ENCODE data around the gene CPT1B.
"Not testable (repeated sequence)": the region's sequence is repeated elsewhere in the genome, so short reads cannot be mapped to it uniquely, and the experiment has no call there.

The CPT1B gene

GRCh38 chr22:50544078-50544745 is 34.0 kb downstream of the CPT1B start:
- no peak for DNase-seq

GRCh38 chr22:50542416-50542927 is 35.8 kb downstream of the CPT1B start:
- no peak for DNase-seq

DNA sequence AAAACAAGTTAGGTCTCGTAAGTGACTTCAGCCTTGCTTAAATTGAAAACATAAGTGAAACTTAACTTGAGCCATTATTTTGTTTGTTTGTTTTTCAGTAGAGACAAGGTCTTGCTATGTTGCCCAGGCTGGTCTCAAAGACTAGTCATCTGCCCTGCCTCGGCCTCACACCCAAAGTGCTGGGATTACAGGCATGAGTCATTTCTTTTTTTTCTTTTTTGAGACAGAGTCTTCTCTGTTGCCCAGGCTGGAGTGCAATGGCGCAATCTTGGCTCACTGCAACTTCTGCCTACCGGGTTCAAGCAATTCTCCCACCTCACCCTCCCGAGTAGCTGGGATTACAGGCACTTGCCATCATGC is 36.6 kb downstream of the CPT1B start:
- DNase-seq: not testable (repeated sequence)

- no peak for DNase-seq
Observed at GRCh38 chr22:50540381-50540780, 37.8 kb downstream of the CPT1B start.

DNA sequence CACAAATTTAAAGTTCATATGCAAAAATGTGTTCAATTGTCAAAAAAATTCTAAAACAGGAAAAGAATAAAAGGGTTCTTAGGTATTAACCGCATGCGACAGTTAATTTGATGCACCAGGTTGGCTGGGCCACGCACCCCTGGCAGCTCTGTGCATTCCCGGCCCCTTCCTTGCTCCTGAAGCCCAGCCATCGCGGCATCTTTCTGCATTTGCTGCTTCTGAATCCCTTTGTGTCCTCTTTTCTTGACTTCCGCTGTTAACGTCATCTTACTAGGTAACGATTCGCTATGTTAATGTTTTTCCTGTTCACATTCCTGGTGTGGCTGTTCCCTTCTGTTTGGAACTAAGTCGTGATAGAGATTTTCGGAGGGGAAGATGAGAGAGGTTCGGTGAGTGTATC is 40.5 kb downstream of the CPT1B start:
- no peak for DNase-seq

GRCh38 chr22:50536226-50536625 is 42.0 kb downstream of the CPT1B start:
- DNase-seq: no peak

DNA sequence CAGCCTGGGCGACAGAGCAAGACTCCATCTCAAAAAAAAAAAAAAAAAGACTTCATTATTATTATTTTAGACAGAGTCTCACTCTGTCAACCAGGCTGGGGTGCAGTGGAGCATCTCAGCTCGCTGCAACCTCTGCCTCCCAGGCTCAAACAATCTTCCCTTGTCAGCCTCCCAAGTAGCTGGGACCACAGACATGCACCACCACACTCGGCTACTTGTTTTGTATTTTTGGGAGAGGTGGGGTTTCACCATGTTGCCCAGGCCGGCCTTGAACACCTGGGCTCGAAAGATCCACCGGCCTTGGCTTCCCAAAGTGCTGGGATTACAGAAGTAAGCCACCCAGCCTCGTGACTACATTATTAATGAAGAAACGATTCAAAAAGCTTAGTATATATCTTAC is 43.1 kb downstream of the CPT1B start:
- DNase-seq: no peak

DNA sequence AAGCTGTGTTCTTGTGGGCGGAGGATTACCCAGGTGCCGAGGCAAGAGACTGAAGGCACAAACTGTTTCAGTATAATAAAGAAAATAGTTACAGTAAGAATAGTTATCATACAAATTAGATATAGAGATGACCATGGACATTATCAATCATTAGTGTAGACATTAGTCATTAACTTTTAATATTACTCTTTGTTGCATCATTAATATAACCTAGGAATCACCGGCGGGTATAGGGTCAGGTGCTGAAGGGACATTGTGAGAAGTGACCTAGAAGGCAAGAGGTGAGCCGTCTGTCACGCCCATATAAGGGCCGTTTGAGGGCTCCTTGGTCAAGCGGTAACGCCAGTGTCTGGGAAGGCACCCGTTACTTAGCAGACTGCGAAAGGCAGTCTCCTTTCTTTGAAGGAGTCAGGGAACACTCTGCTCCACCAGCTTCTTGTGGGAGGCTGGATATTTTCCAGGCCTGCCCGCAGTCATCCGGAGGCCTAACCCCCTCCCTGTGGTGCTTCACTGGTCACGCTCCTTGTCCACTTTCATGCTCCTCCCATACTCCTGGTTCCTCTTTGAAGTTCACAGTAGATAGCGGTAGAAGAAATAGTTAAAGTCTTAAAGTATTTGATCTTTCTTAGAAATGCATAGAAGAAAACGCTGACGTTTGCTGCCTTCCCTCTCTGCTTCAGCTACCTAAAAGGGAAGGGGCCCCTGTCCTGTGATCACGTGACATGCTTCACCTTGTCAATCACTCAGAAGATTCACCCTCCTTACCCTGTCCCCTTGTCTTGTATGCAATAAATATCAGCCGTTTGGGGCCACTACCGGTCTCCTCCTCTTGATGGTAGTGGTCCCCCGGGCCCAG is 44.1 kb downstream of the CPT1B start:
- not testable (repeated sequence) for DNase-seq

DNA sequence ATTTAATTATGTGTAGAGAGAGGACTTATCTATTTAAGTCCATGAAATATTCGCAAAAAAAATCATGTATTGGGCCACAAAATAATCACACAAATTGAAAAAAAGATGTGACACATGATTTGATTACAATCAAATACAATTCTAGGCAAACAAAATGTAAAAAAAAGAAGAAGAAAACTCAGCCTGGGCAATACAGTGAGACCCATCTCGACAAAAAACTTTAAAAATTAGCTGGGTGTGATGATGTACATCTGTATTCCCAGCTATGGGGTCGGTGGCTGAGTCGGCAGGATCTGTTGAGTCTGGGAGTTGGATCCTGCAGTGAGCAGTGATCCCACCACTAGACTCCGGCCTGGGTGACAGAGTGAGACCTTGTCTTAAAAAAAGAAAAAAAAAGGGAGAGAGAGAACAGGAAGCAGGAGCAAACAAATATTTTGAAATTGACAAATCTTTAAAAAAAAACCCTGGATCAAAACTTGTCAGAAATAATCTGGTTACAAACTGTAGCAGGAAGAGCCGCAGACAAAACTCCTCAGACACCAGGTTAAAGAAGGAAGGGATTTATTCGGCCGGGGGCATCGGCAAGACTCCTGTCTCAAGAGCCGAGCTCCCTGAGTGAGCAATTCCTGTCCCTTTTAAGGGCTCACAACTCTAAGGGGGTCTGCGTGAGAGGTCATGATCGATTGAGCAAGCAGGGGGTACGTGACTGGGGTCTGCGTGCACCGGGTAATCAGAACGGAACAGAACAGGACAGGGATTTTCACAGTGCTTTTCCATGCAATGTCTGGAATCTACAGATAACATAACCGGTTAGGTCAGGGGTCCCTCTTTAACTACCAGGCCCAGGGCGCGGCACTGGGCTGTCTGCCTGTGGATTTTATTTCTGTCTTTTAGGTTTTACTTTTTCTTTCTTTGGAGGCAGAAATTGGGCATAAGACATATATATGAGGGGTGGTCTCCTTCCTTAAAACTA is 45.1 kb downstream of the CPT1B start:
- no peak for DNase-seq

DNA sequence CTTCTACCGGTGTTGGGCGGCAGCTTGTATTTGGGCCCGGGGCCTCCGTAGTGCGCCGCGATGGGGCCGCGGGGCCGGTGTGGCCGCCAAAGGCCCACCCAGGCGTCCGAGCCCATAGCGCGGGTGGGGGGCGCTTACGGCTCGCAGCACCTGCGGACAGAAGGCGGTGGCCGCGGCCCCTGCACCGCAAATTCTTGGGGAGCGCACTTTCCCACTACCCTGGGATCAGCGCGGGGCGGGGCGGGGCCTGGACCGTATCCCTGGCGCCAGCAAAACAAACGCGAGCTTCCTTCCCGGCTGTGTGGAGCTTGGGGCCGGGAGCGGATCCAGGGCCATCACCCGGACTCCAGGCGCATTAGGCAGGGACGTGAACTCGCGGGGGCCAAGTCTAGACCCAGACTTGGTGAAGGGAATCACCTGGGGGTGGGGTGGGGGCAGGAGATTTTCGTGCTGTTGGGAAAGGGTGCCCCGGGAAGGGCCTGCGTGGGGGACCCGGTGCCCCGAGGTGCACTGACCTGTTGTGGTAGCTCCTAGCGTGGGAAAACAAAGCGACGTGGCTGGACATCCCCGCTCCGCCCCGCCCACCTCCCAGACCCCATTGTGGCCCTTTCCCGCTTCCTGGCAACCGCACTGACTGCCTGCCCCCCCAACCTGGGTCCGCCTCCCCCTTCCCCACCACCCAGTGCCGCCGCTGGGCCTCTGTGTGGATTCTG is 46.1 kb downstream of the CPT1B start:
- no peak for DNase-seq

DNA sequence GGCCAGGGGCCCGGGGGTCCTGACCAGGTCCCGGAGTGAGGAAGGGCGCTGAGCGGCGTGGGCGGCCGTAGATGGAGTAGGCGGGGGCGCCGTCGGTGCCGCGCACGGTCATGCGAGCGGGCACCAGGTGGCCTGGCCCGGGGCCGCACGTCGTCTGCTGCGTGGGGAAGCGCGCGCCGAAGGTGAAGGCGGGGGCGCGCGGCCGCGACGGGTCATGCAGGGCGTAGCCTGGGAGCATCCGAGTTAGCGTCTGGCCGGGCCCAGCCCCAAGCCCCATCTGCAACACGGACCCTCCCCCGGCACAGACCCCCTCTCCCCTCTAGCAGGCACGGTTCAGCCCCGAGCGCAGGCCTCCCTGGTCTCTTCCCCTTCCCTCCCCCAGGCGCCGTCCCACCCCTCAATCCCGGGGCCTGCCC is 46.7 kb downstream of the CPT1B start:
- DNase-seq: no peak

- DNase-seq: peak; percentile 59
Observed at GRCh38 chr22:50530877-50531545, 47.2 kb downstream of the CPT1B start.

- no peak for DNase-seq
Observed at GRCh38 chr22:50530580-50530876, 47.7 kb downstream of the CPT1B start.

DNA sequence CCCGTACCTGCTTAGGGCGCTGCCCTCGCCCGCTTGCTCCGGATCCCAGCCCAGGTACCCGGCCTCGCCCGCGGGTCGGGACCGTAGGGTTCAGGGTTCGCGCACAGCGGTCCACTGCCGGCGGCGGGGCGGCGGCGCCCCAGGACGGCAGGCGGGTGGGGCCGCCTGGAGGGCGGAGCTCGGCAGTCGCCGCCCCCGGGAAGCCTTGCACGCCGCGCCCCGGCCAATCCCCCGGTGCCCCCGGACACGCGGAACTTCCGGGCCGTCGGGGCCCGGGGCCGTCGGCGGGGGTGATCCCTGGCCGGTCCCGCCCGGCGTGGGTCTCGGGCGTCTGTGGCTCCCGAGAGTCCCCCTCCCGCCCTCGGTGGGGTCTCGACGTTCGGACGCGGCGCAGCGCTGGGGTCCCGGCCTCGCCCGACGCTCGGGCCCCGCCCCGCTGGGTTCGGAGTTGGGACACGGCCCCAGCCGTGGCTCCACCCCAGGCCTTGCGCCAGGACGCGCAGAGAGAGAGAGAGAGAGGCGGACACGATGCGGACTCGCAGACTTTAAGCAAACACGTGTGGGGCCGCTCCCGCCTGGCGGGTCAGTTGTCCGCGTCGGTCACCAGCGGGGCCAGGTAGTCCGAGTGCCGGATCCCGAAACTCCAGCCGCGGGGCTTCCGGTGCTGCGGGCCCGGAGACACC is 48.2 kb downstream of the CPT1B start, which contains the start of gene TYMP:
TSS of gene TYMP (minus strand) at position 116 of the 683 bp plus-strand sequence. CDS start 303 bp downstream, outside the sequence.
- DNase-seq: no peak

- no peak for DNase-seq
Observed at GRCh38 chr22:50529416-50529896, 48.8 kb downstream of the CPT1B start.

DNA sequence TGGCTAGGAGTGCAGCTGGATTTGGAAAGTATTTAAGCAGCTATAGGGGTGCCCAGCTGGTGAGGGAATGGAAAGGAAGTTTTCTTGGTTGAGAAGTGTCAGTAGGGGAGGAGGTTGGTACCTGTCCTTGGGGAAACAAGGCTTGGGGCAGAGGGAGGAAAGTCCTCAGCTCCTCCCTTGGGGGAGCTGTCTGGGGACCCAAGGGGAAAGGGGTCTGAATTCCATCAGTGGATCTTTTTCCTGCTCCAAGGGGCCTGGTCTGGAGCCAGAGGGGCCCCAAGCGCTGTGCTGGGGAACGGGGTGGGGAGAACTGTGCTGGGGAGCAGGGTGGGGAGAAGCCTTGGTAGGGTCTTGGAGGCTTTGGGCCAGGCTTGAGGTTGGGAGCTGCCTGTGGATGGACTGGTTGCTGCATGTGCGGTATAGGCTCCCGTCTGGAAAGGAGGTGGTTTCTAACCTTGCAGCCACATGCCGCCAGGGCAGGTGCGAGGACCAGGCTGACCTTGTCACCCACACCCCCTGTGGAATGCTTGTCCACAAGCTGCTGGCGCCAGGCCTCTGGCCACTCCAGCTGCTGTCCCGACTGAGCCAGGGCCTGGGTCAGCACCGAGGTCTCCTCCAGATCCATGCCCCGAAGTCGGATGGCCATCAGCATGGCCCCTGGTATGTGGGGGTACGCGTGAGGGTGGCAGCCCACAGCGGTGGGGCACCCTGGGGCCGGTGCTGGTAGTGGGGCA is 49.4 kb downstream of the CPT1B start:
- DNase-seq: no peak

DNA sequence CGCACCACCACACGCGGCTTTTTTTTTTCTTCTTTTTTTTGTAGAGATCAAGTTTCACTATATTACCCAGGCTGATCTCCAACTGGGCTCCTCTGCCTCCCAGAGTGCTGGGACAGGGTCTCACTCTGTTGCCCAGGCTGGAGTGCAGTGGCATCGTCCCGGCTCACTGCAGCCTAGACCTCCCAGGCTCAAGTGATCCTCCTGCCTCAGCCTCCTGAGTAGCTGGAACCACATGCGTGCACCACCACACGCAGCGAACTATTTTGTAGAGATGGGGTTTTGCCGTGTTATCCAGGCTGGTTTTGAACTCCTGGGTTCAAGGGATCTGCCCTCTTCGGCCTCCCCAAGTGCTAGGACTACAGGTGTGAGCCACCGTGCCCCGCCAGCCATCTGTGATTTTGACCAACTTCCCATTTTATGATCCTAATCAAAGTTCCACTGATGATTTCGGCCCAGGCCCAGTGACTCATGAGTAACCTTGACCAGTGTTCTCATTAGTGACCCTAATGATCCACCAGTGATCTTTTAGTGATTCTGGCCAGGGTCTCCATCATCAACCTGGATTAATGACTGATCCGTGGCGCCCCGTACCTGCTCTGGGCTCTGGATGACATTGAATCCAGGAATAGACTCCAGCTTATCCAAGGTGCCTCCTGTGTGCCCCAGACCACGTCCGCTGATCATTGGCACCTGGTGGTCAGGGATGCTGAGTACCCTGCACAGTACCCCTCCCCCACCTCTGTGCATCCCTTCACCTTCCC is 50.1 kb downstream of the CPT1B start:
- no peak for DNase-seq

GRCh38 chr22:50526834-50527801 is 51.1 kb downstream of the CPT1B start:
- DNase-seq: no peak
